ENCODE results near the gene CYP2D6. TPM values are rescaled to one million over a fixed set of nuclear protein-coding genes. Genes with fewer than 3 reads are reported as not detected.
"Not testable (repeated sequence)": the region's sequence is repeated elsewhere in the genome, so short reads cannot be mapped to it uniquely, and the experiment has no call there.

The CYP2D6 gene
- total RNA-seq, 1 donor from 2014 or later: 0.58 TPM

DNA sequence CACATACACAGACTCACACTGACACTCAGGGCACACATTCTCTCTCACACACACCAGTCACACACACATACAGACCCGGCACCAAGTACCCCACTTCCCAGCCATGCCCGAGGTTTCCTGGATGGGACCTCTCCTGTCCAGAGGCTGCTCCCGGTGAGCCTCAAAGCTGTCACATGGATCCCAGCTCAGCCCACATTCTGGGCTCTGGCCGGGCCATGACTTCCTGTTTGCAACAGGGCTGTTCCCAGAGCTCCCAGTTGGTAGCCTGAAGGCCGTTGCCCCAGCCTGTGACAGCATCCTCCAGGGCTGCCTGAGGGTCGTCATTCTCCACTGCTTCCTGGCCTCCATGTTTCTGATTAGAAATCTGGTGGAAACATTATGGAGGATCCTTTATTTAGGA lies 14.6 kb upstream of the CYP2D6 start:
- H3K27me3 ChIP-seq (ENCODE audit: control insufficient read depth, insufficient read depth, low read length): no peaks in the 10 kb centered on the region
- no peak for DNase-seq (ENCODE audit: low read depth)
- no peak overlapping the region for H3K4me3 ChIP-seq (ENCODE audit: low read depth, low read length)
- TF ChIP-seq, protein P1, sequence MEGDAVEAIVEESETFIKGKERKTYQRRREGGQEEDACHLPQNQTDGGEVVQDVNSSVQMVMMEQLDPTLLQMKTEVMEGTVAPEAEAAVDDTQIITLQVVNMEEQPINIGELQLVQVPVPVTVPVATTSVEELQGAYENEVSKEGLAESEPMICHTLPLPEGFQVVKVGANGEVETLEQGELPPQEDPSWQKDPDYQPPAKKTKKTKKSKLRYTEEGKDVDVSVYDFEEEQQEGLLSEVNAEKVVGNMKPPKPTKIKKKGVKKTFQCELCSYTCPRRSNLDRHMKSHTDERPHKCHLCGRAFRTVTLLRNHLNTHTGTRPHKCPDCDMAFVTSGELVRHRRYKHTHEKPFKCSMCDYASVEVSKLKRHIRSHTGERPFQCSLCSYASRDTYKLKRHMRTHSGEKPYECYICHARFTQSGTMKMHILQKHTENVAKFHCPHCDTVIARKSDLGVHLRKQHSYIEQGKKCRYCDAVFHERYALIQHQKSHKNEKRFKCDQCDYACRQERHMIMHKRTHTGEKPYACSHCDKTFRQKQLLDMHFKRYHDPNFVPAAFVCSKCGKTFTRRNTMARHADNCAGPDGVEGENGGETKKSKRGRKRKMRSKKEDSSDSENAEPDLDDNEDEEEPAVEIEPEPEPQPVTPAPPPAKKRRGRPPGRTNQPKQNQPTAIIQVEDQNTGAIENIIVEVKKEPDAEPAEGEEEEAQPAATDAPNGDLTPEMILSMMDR (IDR thresholded peaks at IDR 0.05; ENCODE audit: insufficient read depth, low read length, poor library complexity, severe bottlenecking): no peak
- no peaks in the 10 kb centered on the region for H3K36me3 ChIP-seq (ENCODE audit: control insufficient read depth, insufficient read depth, low read length)

DNA sequence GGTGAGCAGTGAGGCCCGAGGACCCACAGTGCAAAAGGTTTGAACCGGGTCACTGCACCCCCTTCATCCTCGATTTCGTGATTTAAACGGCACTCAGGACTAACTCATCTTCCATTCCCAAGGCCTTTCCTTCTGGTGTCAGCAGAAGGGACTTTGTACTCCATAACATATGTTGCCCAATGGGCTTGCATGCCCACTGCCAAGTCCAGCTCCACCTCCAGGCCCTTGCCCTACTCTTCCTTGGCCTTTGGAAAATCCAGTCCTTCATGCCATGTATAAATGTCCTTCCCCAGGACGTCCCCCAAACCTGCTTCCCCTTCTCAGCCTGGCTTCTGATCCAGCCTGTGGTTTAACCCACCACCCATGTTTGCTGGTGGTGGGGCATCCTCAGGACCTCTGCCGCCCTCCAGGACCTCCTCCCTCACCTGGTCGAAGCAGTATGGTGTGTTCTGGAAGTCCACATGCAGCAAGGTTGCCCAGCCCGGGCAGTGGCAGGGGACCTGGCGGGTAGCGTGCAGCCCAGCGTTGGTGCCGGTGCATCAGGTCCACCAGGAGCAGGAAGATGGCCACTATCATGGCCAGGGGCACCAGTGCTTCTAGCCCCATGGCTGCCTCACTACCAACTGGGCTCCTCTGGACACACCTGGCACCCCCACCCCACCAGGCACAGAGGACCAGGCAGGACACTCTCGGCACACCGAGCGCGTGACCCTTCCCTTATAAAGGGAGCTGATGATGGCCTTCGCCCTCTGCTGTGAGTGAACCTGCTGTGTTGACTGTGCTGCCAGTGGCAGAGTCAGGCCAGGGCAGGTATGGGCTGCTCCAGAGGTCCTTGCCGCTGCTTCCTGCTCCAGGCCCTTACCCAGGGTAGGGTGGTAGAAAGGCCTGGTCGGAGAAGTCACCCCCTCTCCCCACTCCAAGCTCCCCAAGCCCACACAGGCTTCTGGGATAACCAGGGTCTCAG lies 13.5 kb upstream of the CYP2D6 start:
- not testable (repeated sequence) for H3K4me3 ChIP-seq (ENCODE audit: low read depth, low read length); H3K36me3 ChIP-seq (ENCODE audit: control insufficient read depth, insufficient read depth, low read length); DNase-seq (ENCODE audit: low read depth); H3K27me3 ChIP-seq (ENCODE audit: control insufficient read depth, insufficient read depth, low read length)

GRCh38 chr22:42142771-42143461 lies 12.3 kb upstream of the CYP2D6 start:
- no peak for DNase-seq (ENCODE audit: low read depth)
- H3K27me3 ChIP-seq (ENCODE audit: control insufficient read depth, insufficient read depth, low read length): no peaks in the 10 kb centered on the region
- H3K36me3 ChIP-seq (ENCODE audit: control insufficient read depth, insufficient read depth, low read length): no peaks in the 10 kb centered on the region
- TF ChIP-seq, protein P1 (IDR thresholded peaks at IDR 0.05; ENCODE audit: insufficient read depth, low read length, poor library complexity, severe bottlenecking): no peak
- H3K4me3 ChIP-seq (ENCODE audit: low read depth, low read length): no peak overlapping the region

DNA sequence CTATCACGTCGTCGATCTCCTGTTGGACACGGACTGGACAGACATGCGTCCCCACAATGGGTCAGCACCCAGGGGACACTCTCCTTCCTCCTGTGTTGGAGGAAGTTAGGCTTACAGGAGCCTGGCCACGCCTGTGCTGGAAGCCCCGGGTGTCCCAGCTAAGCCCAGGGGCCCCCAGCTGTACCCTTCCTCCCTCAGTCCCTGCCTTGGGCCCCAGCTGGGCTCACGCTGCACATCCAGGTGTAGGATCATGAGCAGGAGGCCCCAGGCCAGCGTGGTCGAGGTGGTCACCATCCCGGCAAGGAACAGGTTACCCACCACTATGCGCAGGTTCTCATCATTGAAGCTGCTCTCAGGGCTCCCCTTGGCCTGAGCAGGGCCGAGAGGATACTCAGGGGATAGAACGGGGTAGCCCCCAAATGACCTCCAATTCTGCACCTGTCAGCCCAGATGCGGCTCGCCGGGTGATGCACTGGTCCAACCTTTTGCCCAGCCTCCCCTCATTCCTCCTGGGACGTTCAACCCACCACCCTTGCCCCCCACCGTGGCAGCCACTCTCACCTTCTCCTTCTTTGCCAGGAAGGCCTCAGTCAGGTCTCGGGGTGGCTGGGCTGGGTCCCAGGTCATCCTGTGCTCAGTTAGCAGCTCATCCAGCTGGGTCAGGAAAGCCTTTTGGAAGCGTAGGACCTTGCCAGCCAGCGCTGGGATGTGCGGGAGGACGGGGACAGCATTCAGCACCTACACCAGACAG lies 10.9 kb upstream of the CYP2D6 start:
- not testable (repeated sequence) for DNase-seq (ENCODE audit: low read depth); H3K4me3 ChIP-seq (ENCODE audit: low read depth, low read length); H3K36me3 ChIP-seq (ENCODE audit: control insufficient read depth, insufficient read depth, low read length); H3K27me3 ChIP-seq (ENCODE audit: control insufficient read depth, insufficient read depth, low read length)

GRCh38 chr22:42140153-42140552 lies 9.5 kb upstream of the CYP2D6 start:
- H3K4me3 ChIP-seq (ENCODE audit: low read depth, low read length); DNase-seq (ENCODE audit: low read depth); H3K36me3 ChIP-seq (ENCODE audit: control insufficient read depth, insufficient read depth, low read length); H3K27me3 ChIP-seq (ENCODE audit: control insufficient read depth, insufficient read depth, low read length): not testable (repeated sequence)

- not testable (repeated sequence) for DNase-seq (ENCODE audit: low read depth); H3K36me3 ChIP-seq (ENCODE audit: control insufficient read depth, insufficient read depth, low read length); H3K27me3 ChIP-seq (ENCODE audit: control insufficient read depth, insufficient read depth, low read length); H3K4me3 ChIP-seq (ENCODE audit: low read depth, low read length)
These were observed 8.9 kb upstream of the CYP2D6 start for GRCh38 chr22:42139508-42139907.

- Histone ChIP-seq H3K4me3 (ENCODE audit: low read depth, low read length) (no peak overlapping the region), H3K27me3 (ENCODE audit: control insufficient read depth, insufficient read depth, low read length) (no peaks in the 10 kb centered on the region), H3K36me3 (ENCODE audit: control insufficient read depth, insufficient read depth, low read length) (no peaks in the 10 kb centered on the region)
- no peak for DNase-seq (ENCODE audit: low read depth)
- TF ChIP-seq, protein P1 (IDR thresholded peaks at IDR 0.05; ENCODE audit: insufficient read depth, low read length, poor library complexity, severe bottlenecking): no peak
These were observed 8.4 kb upstream of the CYP2D6 start for GRCh38 chr22:42138972-42139371.
